SK-N-SH (cell line): ENCODE results near the gene AP2A2. TPM values are rescaled to one million over a fixed set of nuclear protein-coding genes. Genes with fewer than 3 reads are reported as not detected.

Experiments used
- CTCF ChIA-PET: fragments of 300-600, 350-600 bp; formaldehyde crosslinking; extraction: SDS; loops from one replicate; lab custom pipeline; 2021; lab: Yijun Ruan, JAX
- POLR2A ChIA-PET: fragments of 350-600 bp; sonication (Branson Sonifier 250); formaldehyde crosslinking; extraction: SDS; loops from one replicate; lab custom pipeline; 2020; ENCODE audit warnings: antibody characterized with exemption, inconsistent platforms; lab: Yijun Ruan, JAX
- DNase-seq: peaks from one replicate; pipeline ENCODE4 v3.0.0; 2012
- H2AFZ ChIP-seq: fragments of 200-600 bp; sonication (generic); 2 replicates; pipeline ENCODE4 v1.8.1; 2016; ENCODE audit warnings: antibody characterized with exemption, mild to moderate bottlenecking, low read depth
- H3F3A ChIP-seq: fragments of 200-600 bp; sonication (generic); replicated peaks from 2 replicates; pipeline ENCODE3; 2016; ENCODE audit warnings: antibody characterized with exemption, mild to moderate bottlenecking; ENCODE audit not compliant: insufficient read depth
- H3K27ac ChIP-seq, 2 experiments: fragments of 200-500 bp in 1 of 2; fragments of 200-600 bp in 1 of 2; sonication (Bioruptor generic) in 1 of 2; sonication (generic), shearing (Covaris generic) in 1 of 2; 2 replicates each; pipeline versions ENCODE4 v1.5.1 to v1.6.1; 2014 to 2016; ENCODE audit warnings: low read depth in 2 of 2, inconsistent platforms in 1 of 2, low read length in 1 of 2, mild to moderate bottlenecking in 1 of 2, mixed read lengths in 1 of 2
- H3K27me3 ChIP-seq: fragments of 200-600 bp; sonication (generic), shearing (Covaris generic); 2 replicates; pipeline ENCODE4 v1.6.1; 2016; ENCODE audit warnings: mixed run types; ENCODE audit not compliant: insufficient read depth
- H3K36me3 ChIP-seq, 2 experiments: fragments of 200-500 bp in 1 of 2; fragments of 200-600 bp in 1 of 2; sonication (Bioruptor generic) in 1 of 2; sonication (generic) in 1 of 2; replicated peaks in 1 of 2; 2 replicates each; pipeline versions ENCODE3 to v1.5.1; 2014 to 2016; ENCODE audit warnings: low read length in 1 of 2, mild to moderate bottlenecking in 1 of 2; ENCODE audit not compliant: insufficient read depth in 2 of 2, control insufficient read depth in 1 of 2
- H3K4me1 ChIP-seq, 2 experiments: fragments of 200-500 bp in 1 of 2; fragments of 200-600 bp in 1 of 2; sonication (Bioruptor generic) in 1 of 2; sonication (generic), shearing (Covaris generic) in 1 of 2; 2 replicates each; pipeline versions ENCODE4 v1.5.1 to v1.6.1; 2014 to 2016; ENCODE audit warnings: low read depth in 1 of 2, low read length in 1 of 2, mixed run types in 1 of 2; ENCODE audit not compliant: insufficient read depth in 2 of 2, control insufficient read depth in 1 of 2
- H3K4me2 ChIP-seq: fragments of 200-600 bp; sonication (generic), shearing (Covaris generic); 2 replicates; pipeline ENCODE4 v1.6.1; 2017; ENCODE audit warnings: mixed run types
- H3K4me3 ChIP-seq, 2 experiments: fragments of 200-500 bp in 1 of 2; fragments of 200-600 bp in 1 of 2; sonication (Bioruptor generic) in 1 of 2; sonication (generic), shearing (Covaris generic) in 1 of 2; 2 replicates each; pipeline versions ENCODE4 v1.5.1 to v1.8.1; 2014 to 2016; ENCODE audit warnings: low read depth in 2 of 2, inconsistent platforms in 1 of 2, low read length in 1 of 2, mild to moderate bottlenecking in 1 of 2, mixed read lengths in 1 of 2, moderate library complexity in 1 of 2
- H3K79me2 ChIP-seq: fragments of 200-600 bp; sonication (generic); 2 replicates; pipeline ENCODE4 v1.8.1; 2017; ENCODE audit warnings: mild to moderate bottlenecking; ENCODE audit not compliant: insufficient read depth
- H3K9ac ChIP-seq: fragments of 200-600 bp; sonication (generic); 2 replicates; pipeline ENCODE4 v1.6.1; 2017; ENCODE audit warnings: mixed run types
- H3K9me2 ChIP-seq: fragments of 200-600 bp; sonication (generic); 2 replicates; pipeline ENCODE4 v1.6.1; 2017; ENCODE audit warnings: mixed run types
- H3K9me3 ChIP-seq: fragments of 200-600 bp; sonication (generic); 2 replicates; pipeline ENCODE4 v1.6.1; 2017; ENCODE audit warnings: mixed run types, mild to moderate bottlenecking, moderate library complexity
- H4K20me1 ChIP-seq: fragments of 200-600 bp; sonication (generic); 2 replicates; pipeline ENCODE4 v1.6.1; 2017; ENCODE audit warnings: mild to moderate bottlenecking, mixed run types; ENCODE audit not compliant: insufficient read depth
- CHD2 ChIP-seq: fragments of 150-350 bp; IDR thresholded peaks from 2 replicates; pipeline ENCODE4 v1.6.1; 2018; ENCODE audit warnings: low read length; ENCODE audit not compliant: partially characterized antibody
- EZH2phosphoT487 ChIP-seq: fragments of 200-600 bp; sonication (generic); IDR thresholded peaks from 2 replicates; pipeline ENCODE4 v1.6.1; 2017; ENCODE audit warnings: low read depth, mixed run types, mild to moderate bottlenecking, antibody characterized with exemption, moderate library complexity, borderline replicate concordance
- FOXM1 ChIP-seq: IDR thresholded peaks from 2 replicates; pipeline ENCODE4 v1.4.0; 2012; ENCODE audit warnings: low read depth, mild to moderate bottlenecking
- GABPA ChIP-seq: IDR thresholded peaks from 2 replicates; pipeline ENCODE4 v1.4.0; 2012; ENCODE audit warnings: low read depth, mild to moderate bottlenecking
- JUND ChIP-seq: IDR thresholded peaks from 2 replicates; pipeline ENCODE4 v1.4.0; 2012
- MEF2A ChIP-seq: IDR thresholded peaks from 2 replicates; pipeline ENCODE4 v1.4.0; 2012; ENCODE audit warnings: low read depth, borderline replicate concordance
- MXI1 ChIP-seq: IDR thresholded peaks from 2 replicates; pipeline ENCODE4 v1.6.1; 2012; ENCODE audit warnings: mild to moderate bottlenecking, low read depth, low read length, improper control_type of control experiment
- POLR2AphosphoS5 ChIP-seq: IDR thresholded peaks from 2 replicates; pipeline ENCODE4 v1.6.1; 2012; ENCODE audit warnings: low read depth, low read length
- RAD21 ChIP-seq: IDR thresholded peaks from 2 replicates; pipeline ENCODE4 v1.6.1; 2012; ENCODE audit warnings: mild to moderate bottlenecking, low read length
- RCOR1 ChIP-seq: fragments of 150-350 bp; IDR thresholded peaks from 2 replicates; pipeline ENCODE4 v1.6.1; 2017; ENCODE audit warnings: antibody characterized with exemption, low read length
- RFX5 ChIP-seq: IDR thresholded peaks from 2 replicates; pipeline ENCODE4 v1.6.1; 2012; ENCODE audit warnings: mild to moderate bottlenecking, improper control_type of control experiment, low read length
- SIN3A ChIP-seq: IDR thresholded peaks from 2 replicates; pipeline ENCODE4 v1.6.1; 2012; ENCODE audit warnings: low read depth, mild to moderate bottlenecking, low read length, moderate library complexity, borderline replicate concordance
- WGBS: methylation state at CpG from one replicate; pipeline ENCODE4 v1.1.6; 2017; ENCODE audit warnings: low lambda C conversion rate; 5-methylcytosine and 5-hydroxymethylcytosine counted together
- polyA plus RNA-seq, 3 experiments: library from polyadenylated mRNA; depleted of rRNA; stranded (reverse); fragments of >200 nt; gene quantifications; 2 replicates each; pipeline ENCODE4 v1.2.3, GENCODE V29; 2012
- TF ChIP-seq, protein P1 (sequence below): fragments of 200-600 bp; sonication (generic); IDR thresholded peaks from 2 replicates; pipeline ENCODE4 v1.6.1; 2017; ENCODE audit warnings: antibody characterized with exemption, mild to moderate bottlenecking, moderate library complexity
- TF ChIP-seq, protein P2 (sequence below): IDR thresholded peaks from 2 replicates; pipeline ENCODE4 v1.4.0; 2012; ENCODE audit warnings: low read depth, borderline replicate concordance
- TF ChIP-seq, protein P3 (sequence below): IDR thresholded peaks from 2 replicates; pipeline ENCODE4; 2012
- TF ChIP-seq, protein P4 (sequence below): IDR thresholded peaks from 2 replicates; pipeline ENCODE4 v1.6.1; 2012; ENCODE audit warnings: mild to moderate bottlenecking, low read depth, low read length, moderate library complexity
- TF ChIP-seq, protein P5 (sequence below): fragments of 150-350 bp; IDR thresholded peaks from 2 replicates; pipeline ENCODE4 v1.6.1; 2017; ENCODE audit warnings: antibody characterized with exemption, low read length, low read depth, borderline replicate concordance

The AP2A2 gene
- polyA plus RNA-seq, 1 of the 3 experiments (the other 2 are of a cell fraction): 42.7 TPM

DNA sequence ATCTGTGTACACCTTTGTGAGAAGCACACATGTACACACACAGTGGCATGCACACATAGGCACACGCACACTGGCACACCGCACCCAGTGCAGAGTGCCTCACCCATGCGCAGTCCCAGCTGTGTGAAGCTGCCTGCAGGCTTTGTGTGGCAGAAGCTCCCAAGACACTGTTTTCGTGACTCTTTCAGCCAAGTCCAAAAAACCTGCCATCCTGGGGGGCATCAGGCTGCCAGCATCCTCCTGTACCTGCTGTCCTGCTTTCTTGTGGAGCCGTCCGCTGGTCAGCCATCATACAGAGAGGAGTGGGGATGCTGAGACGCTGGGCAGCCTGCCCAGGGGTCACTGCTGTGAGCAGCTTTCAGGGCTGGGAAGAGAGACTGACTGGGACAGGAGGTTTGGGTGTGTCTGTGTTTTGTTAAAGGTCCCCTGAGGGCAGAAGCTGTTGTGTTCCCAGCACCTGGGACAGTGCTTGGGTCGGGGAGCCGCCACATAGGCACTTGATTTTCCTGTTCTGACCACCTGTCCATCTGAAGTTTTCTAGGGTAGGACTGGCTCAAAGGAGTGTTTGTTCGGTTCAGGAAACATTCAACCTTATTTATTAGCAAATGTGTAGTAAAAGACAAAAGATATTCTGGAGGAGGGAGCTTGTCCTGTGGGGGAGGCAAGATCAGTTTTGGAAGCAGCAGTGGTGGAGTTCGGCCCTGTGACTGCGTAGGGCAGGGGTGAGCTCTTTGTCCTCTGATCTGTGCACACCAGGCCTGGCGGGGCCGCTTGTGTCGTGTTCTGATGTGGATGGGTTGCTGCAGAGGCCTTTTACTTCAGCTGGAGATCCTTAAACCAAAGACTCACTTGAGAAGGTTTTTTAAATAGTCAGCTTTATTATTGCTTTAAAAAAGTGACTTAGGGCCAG lies 29.7 kb downstream of the AP2A2 start:
- Histone ChIP-seq H3K9ac (no peak overlapping the region), H3F3A (no peaks in the 10 kb centered on the region), H3K4me2 (no peak overlapping the region), H3K9me2 (no peaks in the 10 kb centered on the region), H3K79me2 (peaks cover 77% of the 10 kb centered on the region), H3K27me3 (no peaks in the 10 kb centered on the region), H3K36me3 (peaks cover under 1 to 15% of the 10 kb centered on the region in 2 experiments), H3K4me3 (no peak overlapping the region), H3K9me3 (no peaks in the 10 kb centered on the region), H4K20me1 (peaks cover 50% of the 10 kb centered on the region), H3K4me1 (peaks cover 0 to 28% of the 10 kb centered on the region in 2 experiments; a peak in 1 of 4 replicates), H2AFZ (no peak overlapping the region), H3K27ac (peak overlapping the region in 1 of 2 experiments; percentile 23; a peak in 1 of 4 replicates)
- 82% methylated on average over 13 of the region's 15 CpGs for WGBS
- DNase-seq: peak; percentile 58
- POLR2A ChIA-PET: interaction anchor here (1.3 kb wide), 1 partner anchor 9 kb away, joined by 3 read pairs; no protein-coding TSS in a partner anchor
- no peak for TF ChIP-seq RAD21
- TF ChIP-seq EZH2phosphoT487: no peak
- TF ChIP-seq, protein P1, sequence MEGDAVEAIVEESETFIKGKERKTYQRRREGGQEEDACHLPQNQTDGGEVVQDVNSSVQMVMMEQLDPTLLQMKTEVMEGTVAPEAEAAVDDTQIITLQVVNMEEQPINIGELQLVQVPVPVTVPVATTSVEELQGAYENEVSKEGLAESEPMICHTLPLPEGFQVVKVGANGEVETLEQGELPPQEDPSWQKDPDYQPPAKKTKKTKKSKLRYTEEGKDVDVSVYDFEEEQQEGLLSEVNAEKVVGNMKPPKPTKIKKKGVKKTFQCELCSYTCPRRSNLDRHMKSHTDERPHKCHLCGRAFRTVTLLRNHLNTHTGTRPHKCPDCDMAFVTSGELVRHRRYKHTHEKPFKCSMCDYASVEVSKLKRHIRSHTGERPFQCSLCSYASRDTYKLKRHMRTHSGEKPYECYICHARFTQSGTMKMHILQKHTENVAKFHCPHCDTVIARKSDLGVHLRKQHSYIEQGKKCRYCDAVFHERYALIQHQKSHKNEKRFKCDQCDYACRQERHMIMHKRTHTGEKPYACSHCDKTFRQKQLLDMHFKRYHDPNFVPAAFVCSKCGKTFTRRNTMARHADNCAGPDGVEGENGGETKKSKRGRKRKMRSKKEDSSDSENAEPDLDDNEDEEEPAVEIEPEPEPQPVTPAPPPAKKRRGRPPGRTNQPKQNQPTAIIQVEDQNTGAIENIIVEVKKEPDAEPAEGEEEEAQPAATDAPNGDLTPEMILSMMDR: no peak
- TF ChIP-seq, protein P2, sequence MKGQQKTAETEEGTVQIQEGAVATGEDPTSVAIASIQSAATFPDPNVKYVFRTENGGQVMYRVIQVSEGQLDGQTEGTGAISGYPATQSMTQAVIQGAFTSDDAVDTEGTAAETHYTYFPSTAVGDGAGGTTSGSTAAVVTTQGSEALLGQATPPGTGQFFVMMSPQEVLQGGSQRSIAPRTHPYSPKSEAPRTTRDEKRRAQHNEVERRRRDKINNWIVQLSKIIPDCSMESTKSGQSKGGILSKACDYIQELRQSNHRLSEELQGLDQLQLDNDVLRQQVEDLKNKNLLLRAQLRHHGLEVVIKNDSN: no peak
- TF ChIP-seq, protein P3, sequence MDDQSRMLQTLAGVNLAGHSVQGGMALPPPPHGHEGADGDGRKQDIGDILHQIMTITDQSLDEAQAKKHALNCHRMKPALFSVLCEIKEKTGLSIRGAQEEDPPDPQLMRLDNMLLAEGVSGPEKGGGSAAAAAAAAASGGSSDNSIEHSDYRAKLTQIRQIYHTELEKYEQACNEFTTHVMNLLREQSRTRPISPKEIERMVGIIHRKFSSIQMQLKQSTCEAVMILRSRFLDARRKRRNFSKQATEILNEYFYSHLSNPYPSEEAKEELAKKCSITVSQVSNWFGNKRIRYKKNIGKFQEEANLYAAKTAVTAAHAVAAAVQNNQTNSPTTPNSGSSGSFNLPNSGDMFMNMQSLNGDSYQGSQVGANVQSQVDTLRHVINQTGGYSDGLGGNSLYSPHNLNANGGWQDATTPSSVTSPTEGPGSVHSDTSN: no peak
- no peak for TF ChIP-seq CHD2
- TF ChIP-seq, protein P4, sequence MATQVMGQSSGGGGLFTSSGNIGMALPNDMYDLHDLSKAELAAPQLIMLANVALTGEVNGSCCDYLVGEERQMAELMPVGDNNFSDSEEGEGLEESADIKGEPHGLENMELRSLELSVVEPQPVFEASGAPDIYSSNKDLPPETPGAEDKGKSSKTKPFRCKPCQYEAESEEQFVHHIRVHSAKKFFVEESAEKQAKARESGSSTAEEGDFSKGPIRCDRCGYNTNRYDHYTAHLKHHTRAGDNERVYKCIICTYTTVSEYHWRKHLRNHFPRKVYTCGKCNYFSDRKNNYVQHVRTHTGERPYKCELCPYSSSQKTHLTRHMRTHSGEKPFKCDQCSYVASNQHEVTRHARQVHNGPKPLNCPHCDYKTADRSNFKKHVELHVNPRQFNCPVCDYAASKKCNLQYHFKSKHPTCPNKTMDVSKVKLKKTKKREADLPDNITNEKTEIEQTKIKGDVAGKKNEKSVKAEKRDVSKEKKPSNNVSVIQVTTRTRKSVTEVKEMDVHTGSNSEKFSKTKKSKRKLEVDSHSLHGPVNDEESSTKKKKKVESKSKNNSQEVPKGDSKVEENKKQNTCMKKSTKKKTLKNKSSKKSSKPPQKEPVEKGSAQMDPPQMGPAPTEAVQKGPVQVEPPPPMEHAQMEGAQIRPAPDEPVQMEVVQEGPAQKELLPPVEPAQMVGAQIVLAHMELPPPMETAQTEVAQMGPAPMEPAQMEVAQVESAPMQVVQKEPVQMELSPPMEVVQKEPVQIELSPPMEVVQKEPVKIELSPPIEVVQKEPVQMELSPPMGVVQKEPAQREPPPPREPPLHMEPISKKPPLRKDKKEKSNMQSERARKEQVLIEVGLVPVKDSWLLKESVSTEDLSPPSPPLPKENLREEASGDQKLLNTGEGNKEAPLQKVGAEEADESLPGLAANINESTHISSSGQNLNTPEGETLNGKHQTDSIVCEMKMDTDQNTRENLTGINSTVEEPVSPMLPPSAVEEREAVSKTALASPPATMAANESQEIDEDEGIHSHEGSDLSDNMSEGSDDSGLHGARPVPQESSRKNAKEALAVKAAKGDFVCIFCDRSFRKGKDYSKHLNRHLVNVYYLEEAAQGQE: no peak
- TF ChIP-seq MXI1: no peak
- TF ChIP-seq RFX5: no peak
- no peak for TF ChIP-seq SIN3A
- TF ChIP-seq RCOR1: no peak
- no peak for TF ChIP-seq POLR2AphosphoS5
- no peak for TF ChIP-seq JUND
- TF ChIP-seq GABPA: no peak
- no peak for TF ChIP-seq MEF2A
- TF ChIP-seq, protein P5, sequence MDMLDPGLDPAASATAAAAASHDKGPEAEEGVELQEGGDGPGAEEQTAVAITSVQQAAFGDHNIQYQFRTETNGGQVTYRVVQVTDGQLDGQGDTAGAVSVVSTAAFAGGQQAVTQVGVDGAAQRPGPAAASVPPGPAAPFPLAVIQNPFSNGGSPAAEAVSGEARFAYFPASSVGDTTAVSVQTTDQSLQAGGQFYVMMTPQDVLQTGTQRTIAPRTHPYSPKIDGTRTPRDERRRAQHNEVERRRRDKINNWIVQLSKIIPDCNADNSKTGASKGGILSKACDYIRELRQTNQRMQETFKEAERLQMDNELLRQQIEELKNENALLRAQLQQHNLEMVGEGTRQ: no peak
- TF ChIP-seq FOXM1: no peak
- CTCF ChIA-PET: interaction anchor here (0.8 to 2.3 kb wide), 7 partner anchors 9 to 107 kb away, joined by 3 to 7 read pairs (median 4); no protein-coding TSS in a partner anchor
